Epithelial cell of esophagus (primary cell): ENCODE data around the gene PLEKHS1.
A peak's percentile ranks its signal among the peaks of the same experiment; 100 is the strongest.

Source experiments
- DNase-seq: peaks from one replicate; pipeline ENCODE4 v3.0.0; 2010; ENCODE audit warnings: low read depth
- H3K4me3 ChIP-seq: 2 replicates; pipeline ENCODE4 v1.5.1; 2011; ENCODE audit warnings: mild to moderate bottlenecking, low read length, control low read depth
- CTCF ChIP-seq: IDR thresholded peaks from 2 replicates; pipeline ENCODE4 v1.5.1; 2011; ENCODE audit warnings: low read depth, mild to moderate bottlenecking, low read length, control low read depth, inconsistent platforms; ENCODE audit not compliant: insufficient read depth; ENCODE audit errors: missing control alignments

The PLEKHS1 gene

GRCh38 chr10:113720386-113720785, 31.1 kb upstream of the PLEKHS1 start:
- TF ChIP-seq CTCF: no peak
- no peak for DNase-seq

GRCh38 chr10:113732160-113732881, 19.2 kb upstream of the PLEKHS1 start:
- no peak for DNase-seq
- no peak overlapping the region for H3K4me3 ChIP-seq
- no peak for TF ChIP-seq CTCF

More at GRCh38 chr10:113720386-113720785, 31.1 kb upstream of the PLEKHS1 start:
- no peak overlapping the region for H3K4me3 ChIP-seq

GRCh38 chr10:113732966-113733365, 18.5 kb upstream of the PLEKHS1 start:
- H3K4me3 ChIP-seq: no peak overlapping the region
- TF ChIP-seq CTCF: no peak
- no peak for DNase-seq

GRCh38 chr10:113733635-113734034, 17.8 kb upstream of the PLEKHS1 start:
- TF ChIP-seq CTCF: no peak
- no peak for DNase-seq
- H3K4me3 ChIP-seq: no peak overlapping the region

GRCh38 chr10:113735913-113736312, 15.6 kb upstream of the PLEKHS1 start:
- peak; percentile 49 for DNase-seq
- TF ChIP-seq CTCF: no peak
- no peak overlapping the region for H3K4me3 ChIP-seq

GRCh38 chr10:113736576-113736975, 14.9 kb upstream of the PLEKHS1 start:
- no peak for DNase-seq
- H3K4me3 ChIP-seq: no peak overlapping the region
- TF ChIP-seq CTCF: no peak

- no peak overlapping the region for H3K4me3 ChIP-seq
- TF ChIP-seq CTCF: no peak
- DNase-seq: no peak
These were observed 12.5 kb upstream of the PLEKHS1 start for GRCh38 chr10:113739031-113739430.
